Thymus (tissue), 11 donors: ENCODE data around the gene PPRC1. TPM values are rescaled to one million over a fixed set of nuclear protein-coding genes. Genes with fewer than 3 reads are reported as not detected.

Experiments used
- DNase-seq, 9 donors: peaks; one replicate each; pipeline ENCODE4 v3.0.0-alpha.2; 2013; ENCODE audit warnings: low spot score in 9 of 9, low read depth in 6 of 9, missing footprints in 1 of 9
- H3K27ac ChIP-seq, 2 donors: one replicate each; pipeline ENCODE4 v1.5.1; 2013; ENCODE audit warnings: control low read depth in 1 of 2, low read depth in 1 of 2, low read length in 1 of 2, mild to moderate bottlenecking in 1 of 2, moderate library complexity in 1 of 2
- H3K27me3 ChIP-seq, 2 donors: one replicate each; pipeline ENCODE4 v1.5.1; 2013; ENCODE audit warnings: low read length in 1 of 2; ENCODE audit not compliant: control insufficient read depth in 2 of 2, insufficient read depth in 1 of 2
- H3K36me3 ChIP-seq, 2 donors: one replicate each; pipeline ENCODE4 v1.5.1; 2013; ENCODE audit warnings: low read length in 1 of 2, mild to moderate bottlenecking in 1 of 2, moderate library complexity in 1 of 2; ENCODE audit not compliant: control insufficient read depth in 2 of 2, insufficient read depth in 2 of 2
- H3K4me1 ChIP-seq, 2 donors: one replicate each; pipeline ENCODE4 v1.5.1; 2013; ENCODE audit warnings: low read length in 2 of 2; ENCODE audit not compliant: control insufficient read depth in 2 of 2, insufficient read depth in 2 of 2
- H3K4me3 ChIP-seq, 2 donors: one replicate each; pipeline ENCODE4 v1.5.1; 2013; ENCODE audit warnings: low read length in 2 of 2, control low read depth in 1 of 2, mild to moderate bottlenecking in 1 of 2
- H3K9me3 ChIP-seq, 2 donors: one replicate each; pipeline ENCODE4 v1.5.1; 2013; ENCODE audit warnings: low read length in 1 of 2, mild to moderate bottlenecking in 1 of 2; ENCODE audit not compliant: control insufficient read depth in 2 of 2, insufficient read depth in 1 of 2
- WGBS: extraction: QIAGEN DNeasy Blood & Tissue Kit; methylation state at CpG from one replicate; pipeline ENCODE4 v1.1.7; 2013; 5-methylcytosine and 5-hydroxymethylcytosine counted together
- polyA plus RNA-seq: library from polyadenylated mRNA; stranded (reverse); fragments of 200-250 nt; gene quantifications from one replicate; pipeline ENCODE4 v1.2.3, GENCODE V29; 2013
- total RNA-seq: library from RNA; stranded (reverse); fragments of 120-200 nt; gene quantifications from one replicate; pipeline ENCODE4 v1.2.4, GENCODE V29; 2013
- donor health status: healthy.

The PPRC1 gene
- total and polyA plus RNA-seq, 2 donors = 7.6 to 19.3 TPM

GRCh38 chr10:102140913-102141540 is 8.2 kb downstream of the PPRC1 start:
- Histone ChIP-seq H3K4me1 (peaks cover 0 to under 1% of the 10 kb centered on the region in 2 donors), H3K27ac (no peak overlapping the region), H3K4me3 (no peak overlapping the region), H3K36me3 (peaks cover 59 to 72% of the 10 kb centered on the region in 2 donors), H3K9me3 (no peaks in the 10 kb centered on the region), H3K27me3 (no peaks in the 10 kb centered on the region)
- 97% methylated on average over 5 of the region's 5 CpGs for WGBS
- no peak for DNase-seq

GRCh38 chr10:102141583-102142107 is 8.8 kb downstream of the PPRC1 start:
- Histone ChIP-seq H3K27me3 (no peaks in the 10 kb centered on the region), H3K4me1 (no peaks in the 10 kb centered on the region), H3K36me3 (peaks cover 62 to 78% of the 10 kb centered on the region in 2 donors), H3K4me3 (no peak overlapping the region), H3K9me3 (no peaks in the 10 kb centered on the region), H3K27ac (no peak overlapping the region)
- 98% methylated on average over 4 of the region's 4 CpGs for WGBS
- DNase-seq = no peak

- Histone ChIP-seq H3K27ac (no peak overlapping the region), H3K9me3 (no peaks in the 10 kb centered on the region), H3K4me1 (peaks cover 0 to 4% of the 10 kb centered on the region in 2 donors), H3K36me3 (peaks cover 37 to 69% of the 10 kb centered on the region in 2 donors), H3K27me3 (no peaks in the 10 kb centered on the region), H3K4me3 (no peak overlapping the region)
- 98% methylated on average over 17 of the region's 17 CpGs for WGBS
- DNase-seq = no peak
These were observed 14.2 kb downstream of the PPRC1 start for GRCh38 chr10:102146971-102147428.

GRCh38 chr10:102147561-102147960 is 14.7 kb downstream of the PPRC1 start:
- Histone ChIP-seq H3K27me3 (no peaks in the 10 kb centered on the region), H3K36me3 (peaks cover 36 to 68% of the 10 kb centered on the region in 2 donors), H3K27ac (no peak overlapping the region), H3K4me3 (no peak overlapping the region), H3K9me3 (no peaks in the 10 kb centered on the region), H3K4me1 (peaks cover 0 to 5% of the 10 kb centered on the region in 2 donors)
- DNase-seq = no peak
- WGBS = 100% methylated on average over 1 of the region's 1 CpG

- H3K4me3 ChIP-seq = no peak overlapping the region
- 98% methylated on average over 13 of the region's 13 CpGs for WGBS
- H3K27me3 ChIP-seq = no peaks in the 10 kb centered on the region
- no peaks in the 10 kb centered on the region for H3K9me3 ChIP-seq
- peaks cover 4 to 12% of the 10 kb centered on the region in 2 donors for H3K4me1 ChIP-seq
- H3K27ac ChIP-seq = no peak overlapping the region
- DNase-seq = no peak
- H3K36me3 ChIP-seq = peaks cover 29 to 62% of the 10 kb centered on the region in 2 donors
These were observed 15.4 kb downstream of the PPRC1 start for GRCh38 chr10:102148275-102148674.

GRCh38 chr10:102150970-102151773 is 18.3 kb downstream of the PPRC1 start:
- WGBS = 92% methylated on average over 3 of the region's 3 CpGs
- no peak for DNase-seq

GRCh38 chr10:102151774-102152544 is 19.1 kb downstream of the PPRC1 start, which contains the start of gene NOLC1:
Gene NOLC1, plus strand, starts transcription at chr10:102152389. Its CDS starts 22 bp downstream, at chr10:102152411.
- DNase-seq = peak; percentile 98 to 100 (median 99)
- Histone ChIP-seq H3K4me3 (peak within 1 kb of the TSS; percentile 69 to 100), H3K9me3 (no peaks in the 10 kb centered on the region), H3K4me1 (peaks cover 6 to 18% of the 10 kb centered on the region in 2 donors), H3K27ac (peak within 1 kb of the TSS; percentile 83 to 86), H3K36me3 (peaks cover 18 to 51% of the 10 kb centered on the region in 2 donors), H3K27me3 (no peaks in the 10 kb centered on the region)
- WGBS = 14% methylated on average over 59 of the region's 59 CpGs

More at GRCh38 chr10:102150970-102151773, 18.3 kb downstream of the PPRC1 start:
- Histone ChIP-seq H3K27ac (peak overlapping the region; percentile 78 to 83), H3K36me3 (peaks cover 22 to 56% of the 10 kb centered on the region in 2 donors), H3K4me3 (peak overlapping the region in 1 of 2 donors; percentile 69), H3K9me3 (no peaks in the 10 kb centered on the region), H3K27me3 (no peaks in the 10 kb centered on the region), H3K4me1 (peaks cover 6 to 18% of the 10 kb centered on the region in 2 donors)

GRCh38 chr10:102152545-102152890 is 19.7 kb downstream of the PPRC1 start:
- no peaks in the 10 kb centered on the region for H3K9me3 ChIP-seq
- H3K36me3 ChIP-seq = peaks cover 19 to 51% of the 10 kb centered on the region in 2 donors
- under 1% methylated on average over 19 of the region's 19 CpGs for WGBS
- peak overlapping the region; percentile 69 to 100 for H3K4me3 ChIP-seq
- peak overlapping the region; percentile 83 to 86 for H3K27ac ChIP-seq
- no peaks in the 10 kb centered on the region for H3K27me3 ChIP-seq
- peaks cover 6 to 18% of the 10 kb centered on the region in 2 donors for H3K4me1 ChIP-seq
- DNase-seq = no peak
